Testis (tissue), 2 donors: ENCODE data around the gene ATAD2B.

Experiments
- CTCF ChIP-seq, 3 experiments: fragments of 450-650 bp in 2 of 3; fragments of 200-600 bp in 1 of 3; sonication (generic) in 1 of 3; IDR thresholded peaks; one replicate each; pipeline ENCODE4 v1.5.1; 2016 to 2019; ENCODE audit warnings: antibody characterized with exemption in 3 of 3, mild to moderate bottlenecking in 2 of 3, moderate library complexity in 1 of 3
- POLR2A ChIP-seq: fragments of 450-650 bp; IDR thresholded peaks from one replicate; pipeline ENCODE4 v1.6.1; 2017; ENCODE audit warnings: antibody characterized with exemption, mild to moderate bottlenecking, moderate library complexity

DNA sequence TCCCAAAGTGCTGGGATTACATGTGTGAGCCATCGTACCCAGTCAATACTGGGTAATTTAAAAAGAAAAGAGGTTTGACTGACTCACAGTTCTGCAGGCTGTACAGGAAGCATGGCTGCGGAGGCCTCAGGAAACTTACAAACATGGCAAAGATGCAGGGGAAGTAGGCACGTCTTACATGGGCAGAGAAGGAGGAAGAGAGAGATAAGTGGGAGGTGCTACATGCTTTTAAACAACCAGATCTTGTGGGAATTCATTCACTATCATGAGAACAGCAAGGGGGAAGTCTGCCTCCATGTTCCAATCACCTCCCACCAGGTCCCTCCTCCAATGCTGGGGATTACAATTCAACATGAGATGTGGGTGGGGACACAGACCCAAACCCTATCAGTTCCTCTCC is 192.5 kb downstream of the ATAD2B start:
- TF ChIP-seq POLR2A, result no peak
- no peak for TF ChIP-seq CTCF (IDR thresholded peaks at IDR 0.05)
